ENCODE measurements around the gene CTTNBP2.
A peak's percentile ranks its signal among the peaks of the same experiment; 100 is the strongest.

CTTNBP2 gene

GRCh38 chr7:117870448-117871130 is 2.7 kb downstream of the CTTNBP2 start:
- no peak for DNase-seq

DNA sequence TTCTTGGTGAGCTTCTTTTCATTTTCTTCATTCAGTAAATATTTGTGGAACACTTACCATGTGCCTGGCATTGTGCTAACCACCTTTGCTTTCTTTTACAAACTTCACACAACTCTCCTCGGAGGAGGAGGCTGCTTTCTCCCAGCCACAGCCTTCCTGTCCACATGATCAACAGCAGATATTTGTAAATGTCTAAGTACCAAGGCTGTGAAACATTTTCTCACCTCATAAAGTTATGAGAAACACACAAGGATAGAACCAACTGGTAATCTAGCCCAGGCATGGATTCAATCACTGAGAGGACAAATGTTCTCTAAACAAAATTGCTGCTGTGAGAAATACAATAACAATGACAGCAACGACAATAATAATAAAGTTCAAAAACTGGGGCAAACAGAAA is 3.9 kb downstream of the CTTNBP2 start:
- no peak for DNase-seq

DNA sequence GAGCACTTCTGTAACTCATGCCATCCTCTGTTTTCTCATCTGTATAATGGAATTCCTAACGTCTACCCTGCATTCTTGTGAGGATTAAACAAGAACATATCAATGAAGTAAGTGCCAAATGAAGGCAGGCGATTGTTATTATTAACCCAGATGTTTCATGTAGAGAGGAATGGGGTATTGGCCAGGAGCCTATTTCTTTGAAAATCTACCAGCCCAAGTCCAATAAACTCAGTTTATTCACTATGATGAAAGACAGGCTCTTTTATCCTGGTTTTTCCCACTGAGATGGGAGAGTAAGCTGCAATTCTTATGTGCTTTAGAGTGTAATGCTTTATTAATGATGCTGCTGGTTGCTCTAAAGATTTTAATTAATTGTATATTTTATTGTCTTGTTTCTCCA is 9.6 kb downstream of the CTTNBP2 start:
- DNase-seq: no peak

DNA sequence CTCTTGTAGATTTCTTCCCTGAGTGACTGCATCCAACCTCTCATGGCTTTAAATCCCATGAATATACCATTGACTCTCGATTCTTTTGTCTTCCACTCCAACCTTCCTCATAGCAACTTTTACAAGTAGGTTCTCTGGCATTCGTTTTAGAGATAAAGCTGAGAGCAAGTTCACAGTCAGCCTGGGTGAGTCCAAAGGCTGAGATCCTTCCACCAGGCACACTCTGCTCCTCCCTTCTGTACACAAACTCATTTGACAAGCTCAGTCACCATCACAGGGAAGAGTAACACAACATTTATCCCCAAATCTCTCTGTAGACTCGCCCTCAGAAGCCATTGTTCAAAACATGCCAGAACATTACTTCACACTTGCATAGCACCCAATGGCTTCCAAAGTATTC is 10.9 kb downstream of the CTTNBP2 start:
- DNase-seq: no peak

GRCh38 chr7:117859246-117859812 is 13.9 kb downstream of the CTTNBP2 start:
- no peak for DNase-seq

- DNase-seq: no peak
Measured at GRCh38 chr7:117858712-117859111, 14.5 kb downstream of the CTTNBP2 start.

DNA sequence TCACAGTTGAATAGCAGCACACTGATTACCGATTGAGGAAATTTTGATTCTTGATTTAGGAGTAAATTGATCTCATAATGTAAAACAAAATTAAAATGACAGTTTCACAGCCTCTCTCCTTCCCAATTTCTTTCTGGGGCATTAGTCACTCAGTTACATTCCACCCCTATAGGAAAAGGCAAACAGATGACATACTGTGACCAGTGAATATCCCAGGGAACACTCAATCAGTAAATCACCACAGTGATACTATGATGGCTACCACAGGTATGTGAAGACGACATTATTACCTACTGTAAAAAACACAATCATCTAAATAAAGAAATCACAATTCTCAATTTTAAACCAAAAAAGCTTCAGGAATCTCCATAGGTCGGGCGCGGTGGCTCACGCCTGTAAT is 15.5 kb downstream of the CTTNBP2 start:
- DNase-seq: no peak

- DNase-seq: no peak
Measured at GRCh38 chr7:117856196-117856595, 17.0 kb downstream of the CTTNBP2 start.

DNA sequence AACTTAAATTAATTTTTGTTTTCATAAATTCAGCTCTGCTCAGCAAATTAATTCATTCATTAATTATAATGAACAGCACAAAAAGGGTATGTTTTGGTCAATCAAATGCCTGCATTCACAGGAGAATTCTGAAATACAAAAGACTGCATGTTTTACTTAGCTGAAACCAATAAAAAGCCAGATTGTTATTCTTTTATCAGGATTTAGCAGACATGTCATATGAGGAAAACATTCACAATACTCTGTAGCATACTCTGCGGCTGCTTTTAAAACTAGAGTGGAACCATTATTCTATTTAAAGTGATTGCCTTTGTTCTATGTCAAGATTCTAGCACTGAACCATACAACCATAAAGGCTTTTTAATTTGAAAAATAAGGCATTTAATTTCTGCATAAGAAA is 19.1 kb downstream of the CTTNBP2 start:
- no peak for DNase-seq

DNA sequence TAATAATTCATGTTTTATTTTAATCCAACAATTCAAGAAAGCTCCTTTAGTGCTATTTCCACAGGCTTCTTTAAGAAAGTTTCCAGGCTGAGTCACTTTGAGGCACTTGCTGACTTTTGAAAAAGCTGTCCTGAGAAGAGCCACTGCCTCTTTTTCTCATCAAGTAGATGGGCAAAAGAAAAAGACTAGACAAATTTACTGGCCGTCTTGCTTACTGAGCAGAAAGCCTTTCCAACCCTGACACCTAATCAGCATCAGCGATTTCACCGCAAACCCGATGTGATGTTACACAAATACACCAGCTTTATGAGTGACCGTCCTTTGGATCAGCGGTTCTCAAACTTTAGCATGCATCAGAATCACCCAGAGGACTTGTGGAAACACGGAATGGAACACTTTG is 24.3 kb downstream of the CTTNBP2 start:
- no peak for DNase-seq

- no peak for DNase-seq
Measured at GRCh38 chr7:117844678-117845077, 28.6 kb downstream of the CTTNBP2 start.

GRCh38 chr7:117841611-117842010 is 31.6 kb downstream of the CTTNBP2 start:
- no peak for DNase-seq

GRCh38 chr7:117841011-117841410 is 32.2 kb downstream of the CTTNBP2 start:
- DNase-seq: no peak

DNA sequence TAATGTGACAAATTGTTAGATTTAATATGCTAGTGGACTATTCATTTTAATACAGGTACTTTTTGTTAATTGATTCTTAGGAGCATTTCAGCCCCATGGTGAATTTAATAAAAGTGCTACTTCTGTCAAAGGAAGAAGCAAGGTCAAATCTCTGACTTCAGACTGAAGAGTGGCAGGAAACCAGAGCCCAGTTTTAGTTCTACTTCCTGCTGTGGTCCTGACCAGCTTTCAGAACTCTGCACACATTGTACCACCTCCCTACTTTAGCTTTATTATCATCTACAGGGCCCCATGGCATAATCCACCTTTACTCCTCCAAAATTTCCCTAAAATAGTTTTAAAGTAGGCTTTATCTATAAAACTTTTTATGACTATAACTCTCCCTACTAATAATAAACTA is 33.7 kb downstream of the CTTNBP2 start:
- peak; percentile 5 to 32 for DNase-seq

- DNase-seq: no peak
Measured at GRCh38 chr7:117837841-117838240, 35.4 kb downstream of the CTTNBP2 start.

- peak; percentile 68 to 71 for DNase-seq
Measured at GRCh38 chr7:117835016-117835664, 38.1 kb downstream of the CTTNBP2 start.

GRCh38 chr7:117830422-117830954 is 42.8 kb downstream of the CTTNBP2 start:
- DNase-seq: no peak

DNA sequence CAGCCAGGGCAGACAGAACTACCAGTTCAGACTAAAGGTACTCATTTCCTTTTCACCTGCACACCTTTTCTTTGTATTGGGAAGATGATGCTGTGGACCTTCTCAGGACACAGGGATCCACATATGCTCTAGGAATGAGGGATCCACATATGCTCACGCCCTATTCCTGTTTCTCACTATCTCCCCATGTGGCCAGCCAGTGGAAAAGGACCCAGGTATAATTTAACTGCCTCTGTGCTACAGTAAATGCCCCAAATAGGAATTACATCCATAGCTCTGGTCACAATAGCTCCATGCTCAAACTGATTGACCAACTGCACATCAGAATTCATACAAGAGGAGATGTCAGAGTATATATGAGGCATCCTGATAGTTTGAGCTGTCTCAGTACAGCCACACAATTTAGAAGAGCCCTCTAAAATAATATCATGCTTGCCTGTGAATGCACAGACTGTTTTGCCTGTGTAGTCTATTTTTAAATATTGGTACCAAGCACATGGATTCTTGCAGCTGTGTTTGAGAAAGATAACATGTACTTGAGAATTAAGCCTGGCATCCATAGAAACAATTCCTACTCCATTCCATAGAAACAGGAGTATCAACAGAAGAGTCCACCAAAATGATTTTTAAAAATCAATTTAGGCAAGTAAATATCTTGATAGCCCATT is 43.7 kb downstream of the CTTNBP2 start:
- DNase-seq: no peak

DNA sequence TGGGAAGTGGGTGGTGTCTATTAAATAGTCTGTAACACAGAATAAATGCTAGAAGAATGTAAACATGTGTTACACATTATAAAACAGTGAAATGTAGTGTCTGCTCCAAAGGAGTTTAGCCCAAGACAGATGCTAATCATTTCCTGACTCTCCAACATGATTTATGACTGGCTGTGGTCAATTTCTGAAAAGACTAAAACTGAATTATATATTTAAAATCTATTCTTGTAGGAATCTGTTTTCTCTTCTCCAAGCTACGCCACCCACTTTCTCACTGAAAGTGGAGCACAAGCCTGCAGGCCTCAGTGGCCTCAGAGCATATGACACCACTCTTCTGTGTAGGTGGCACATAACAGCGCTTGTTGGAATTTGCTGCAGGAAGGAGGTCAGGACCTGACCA is 44.4 kb downstream of the CTTNBP2 start:
- no peak for DNase-seq

- no peak for DNase-seq
Measured at GRCh38 chr7:117827862-117828261, 45.4 kb downstream of the CTTNBP2 start.

GRCh38 chr7:117825132-117825531 is 48.1 kb downstream of the CTTNBP2 start:
- no peak for DNase-seq

GRCh38 chr7:117824592-117824991 is 48.6 kb downstream of the CTTNBP2 start:
- DNase-seq: no peak

GRCh38 chr7:117819558-117819957 is 53.7 kb downstream of the CTTNBP2 start:
- no peak for DNase-seq

GRCh38 chr7:117818232-117818631 is 55.0 kb downstream of the CTTNBP2 start:
- no peak for DNase-seq
